Neuronal stem cell (in vitro differentiated cells): ENCODE measurements around the gene GFRA3.

Source experiments
- DNase-seq: peaks from one replicate; pipeline ENCODE4 v3.0.0-alpha.2; 2013; ENCODE audit warnings: low spot score
- H2AFZ ChIP-seq: one replicate; pipeline ENCODE4 v1.6.1; 2013; ENCODE audit warnings: mild to moderate bottlenecking, low read length, inconsistent platforms
- H2AK5ac ChIP-seq: 2 replicates; pipeline ENCODE4 v1.6.1; 2013; ENCODE audit warnings: low read depth, mild to moderate bottlenecking, inconsistent platforms, low read length, moderate library complexity, mixed read lengths
- H2BK120ac ChIP-seq: 2 replicates; pipeline ENCODE4 v1.6.1; 2013; ENCODE audit warnings: low read depth, mild to moderate bottlenecking, inconsistent platforms, low read length, moderate library complexity, mixed read lengths
- H2BK12ac ChIP-seq: one replicate; pipeline ENCODE4 v1.6.1; 2013; ENCODE audit warnings: low read length, inconsistent platforms
- H2BK15ac ChIP-seq: 2 replicates; pipeline ENCODE4 v1.6.1; 2013; ENCODE audit warnings: mild to moderate bottlenecking, low read length, inconsistent platforms, mixed read lengths
- H2BK5ac ChIP-seq: one replicate; pipeline ENCODE4 v1.6.1; 2013; ENCODE audit warnings: inconsistent platforms, mild to moderate bottlenecking, low read length, moderate library complexity
- H3K14ac ChIP-seq: one replicate; pipeline ENCODE4 v1.6.1; 2013; ENCODE audit warnings: low read length, inconsistent platforms
- H3K18ac ChIP-seq: 2 replicates; pipeline ENCODE4 v1.6.1; 2013; ENCODE audit warnings: low read length, inconsistent platforms
- H3K23ac ChIP-seq: 2 replicates; pipeline ENCODE4 v1.6.1; 2013; ENCODE audit warnings: low read depth, mild to moderate bottlenecking, mixed read lengths, low read length, inconsistent platforms; ENCODE audit not compliant: poor library complexity
- H3K27ac ChIP-seq: replicated peaks from 3 replicates; pipeline ENCODE4 v1.5.1; 2013; ENCODE audit warnings: low read length, inconsistent platforms
- H3K27me3 ChIP-seq, 3 experiments: 2 replicates each; pipeline ENCODE4 v1.6.1; 2013; ENCODE audit warnings: low read length in 3 of 3, mild to moderate bottlenecking in 2 of 3, inconsistent platforms in 1 of 3, low read depth in 1 of 3, mixed read lengths in 1 of 3, moderate library complexity in 1 of 3; ENCODE audit not compliant: control insufficient read depth in 3 of 3, insufficient read depth in 3 of 3
- H3K36me3 ChIP-seq, 2 donors: replicated peaks in 1 of 2; 2 replicates each; pipeline ENCODE4 v1.6.1; 2013; ENCODE audit warnings: low read length in 2 of 2; ENCODE audit not compliant: control insufficient read depth in 2 of 2, insufficient read depth in 2 of 2
- H3K4ac ChIP-seq: 2 replicates; pipeline ENCODE4 v1.6.1; 2013; ENCODE audit warnings: inconsistent platforms, mild to moderate bottlenecking, low read length, moderate library complexity
- H3K4me1 ChIP-seq, 2 donors: 1 replicate in 1 of 2; 2 replicates in 1 of 2; pipeline ENCODE4 v1.6.1; 2013; ENCODE audit warnings: low read length in 2 of 2, low read depth in 1 of 2; ENCODE audit not compliant: control insufficient read depth in 2 of 2, insufficient read depth in 1 of 2
- H3K4me2 ChIP-seq: one replicate; pipeline ENCODE4 v1.6.1; 2013; ENCODE audit warnings: mild to moderate bottlenecking, low read length, inconsistent platforms; ENCODE audit not compliant: insufficient read depth, poor library complexity, severe bottlenecking
- H3K4me3 ChIP-seq, 2 donors: 2 replicates each; pipeline ENCODE4 v1.5.1; 2013; ENCODE audit warnings: low read length in 2 of 2, mild to moderate bottlenecking in 2 of 2, inconsistent platforms in 1 of 2, moderate library complexity in 1 of 2
- H3K79me1 ChIP-seq: one replicate; pipeline ENCODE4 v1.6.1; 2013; ENCODE audit warnings: low read depth, mild to moderate bottlenecking, inconsistent platforms, low read length, moderate library complexity
- H3K9ac ChIP-seq: one replicate; pipeline ENCODE4 v1.6.1; 2013; ENCODE audit warnings: mild to moderate bottlenecking, low read depth, low read length, inconsistent platforms; ENCODE audit not compliant: poor library complexity
- H3K9me3 ChIP-seq, 2 donors: replicated peaks in 1 of 2; 2 replicates each; pipeline versions ENCODE3 to v1.6.1; 2013; ENCODE audit warnings: low read length in 2 of 2, mild to moderate bottlenecking in 2 of 2, inconsistent platforms in 1 of 2, low read depth in 1 of 2, mixed read lengths in 1 of 2, moderate library complexity in 1 of 2; ENCODE audit not compliant: control insufficient read depth in 2 of 2, insufficient read depth in 1 of 2
- H4K8ac ChIP-seq: one replicate; pipeline ENCODE4 v1.6.1; 2013; ENCODE audit warnings: low read depth, mild to moderate bottlenecking, inconsistent platforms, low read length, moderate library complexity
- H4K91ac ChIP-seq: one replicate; pipeline ENCODE4 v1.6.1; 2013; ENCODE audit warnings: low read length, low read depth, mild to moderate bottlenecking, inconsistent platforms; ENCODE audit not compliant: poor library complexity
- WGBS, 2 donors: extraction: QIAGEN DNeasy Blood & Tissue Kit; methylation state at CpG; one replicate each; pipeline ENCODE4 v1.1.7; 2013; ENCODE audit warnings: missing lambda C conversion rate in 2 of 2, mixed read lengths in 1 of 2; ENCODE audit not compliant: insufficient read length in 2 of 2, insufficient replicate concordance in 1 of 2; ENCODE audit errors: extremely low coverage in 2 of 2; 5-methylcytosine and 5-hydroxymethylcytosine counted together

The GFRA3 gene

GRCh38 chr5:138264183-138264582, 10.2 kb downstream of the GFRA3 start:
- Histone ChIP-seq H4K8ac (no peak overlapping the region), H2BK15ac (no peak overlapping the region), H3K9me3 (no peaks in the 10 kb centered on the region), H3K36me3 (no peaks in the 10 kb centered on the region), H3K18ac (peak overlapping the region; percentile 45), H3K4me3 (no peak overlapping the region), H3K27me3 (peaks cover 0 to 16% (median 0%) of the 10 kb centered on the region in 3 experiments), H3K27ac (no peak overlapping the region), H2BK120ac (no peak overlapping the region), H3K79me1 (no peaks in the 10 kb centered on the region), H2BK5ac (no peak overlapping the region), H3K4me2 (no peak overlapping the region), H2AFZ (no peak overlapping the region), H3K9ac (no peak overlapping the region), H3K4ac (no peak overlapping the region), H2AK5ac (no peak overlapping the region), H4K91ac (no peak overlapping the region), H3K4me1 (no peaks in the 10 kb centered on the region), H3K23ac (no peak overlapping the region), H2BK12ac (no peak overlapping the region), H3K14ac (no peak overlapping the region)
- no peak for DNase-seq
- WGBS, 2 donors: no CpG with 5 or more reads among the region's 8 CpGs

GRCh38 chr5:138263581-138263980, 10.8 kb downstream of the GFRA3 start:
- no peak overlapping the region for H2AFZ ChIP-seq
- no peaks in the 10 kb centered on the region for H3K9me3 ChIP-seq
- H3K27ac ChIP-seq: no peak overlapping the region
- H3K4me3 ChIP-seq: no peak overlapping the region
- peaks cover 0 to 21% (median 0%) of the 10 kb centered on the region in 3 experiments for H3K27me3 ChIP-seq
- no peak overlapping the region for H3K4ac ChIP-seq
- H3K14ac ChIP-seq: no peak overlapping the region
- no peak overlapping the region for H2BK15ac ChIP-seq
- H3K4me2 ChIP-seq: no peak overlapping the region
- no peaks in the 10 kb centered on the region for H3K79me1 ChIP-seq
- H3K23ac ChIP-seq: no peak overlapping the region
- H2BK120ac ChIP-seq: no peak overlapping the region
- no CpG with 5 or more reads among the region's 3 CpGs for WGBS, 2 donors
- no peak for DNase-seq
- no peak overlapping the region for H4K91ac ChIP-seq
- H3K4me1 ChIP-seq: no peaks in the 10 kb centered on the region
- no peak overlapping the region for H3K9ac ChIP-seq
- no peak overlapping the region for H4K8ac ChIP-seq
- no peak overlapping the region for H2AK5ac ChIP-seq
- no peak overlapping the region for H2BK5ac ChIP-seq
- H3K18ac ChIP-seq: no peak overlapping the region
- H2BK12ac ChIP-seq: no peak overlapping the region
- H3K36me3 ChIP-seq: no peaks in the 10 kb centered on the region

- Histone ChIP-seq H3K23ac (no peak overlapping the region), H3K4me2 (no peak overlapping the region), H3K4ac (no peak overlapping the region), H2BK5ac (no peak overlapping the region), H3K4me3 (no peak overlapping the region), H3K9ac (no peak overlapping the region), H2AFZ (no peak overlapping the region), H2BK15ac (no peak overlapping the region), H2BK12ac (no peak overlapping the region), H4K8ac (no peak overlapping the region), H2BK120ac (no peak overlapping the region), H3K18ac (no peak overlapping the region), H4K91ac (no peak overlapping the region), H3K4me1 (no peaks in the 10 kb centered on the region), H3K14ac (no peak overlapping the region), H3K27ac (no peak overlapping the region), H3K79me1 (peaks cover 2% of the 10 kb centered on the region), H3K27me3 (peaks cover 0 to 20% (median 0%) of the 10 kb centered on the region in 3 experiments), H3K36me3 (no peaks in the 10 kb centered on the region), H3K9me3 (no peaks in the 10 kb centered on the region), H2AK5ac (no peak overlapping the region)
- no peak for DNase-seq
- WGBS, 2 donors: no CpG with 5 or more reads among the region's 4 CpGs
Measured at GRCh38 chr5:138258704-138259292, 15.6 kb downstream of the GFRA3 start.

- Histone ChIP-seq H3K4me1 (peaks cover 0 to 7% of the 10 kb centered on the region in 2 donors), H3K27ac (no peak overlapping the region), H3K23ac (peak overlapping the region; percentile 86), H3K9ac (peak overlapping the region; percentile 39), H2AK5ac (peak overlapping the region; percentile 71), H3K4me2 (no peak overlapping the region), H3K14ac (peak overlapping the region; percentile 86), H3K18ac (peak overlapping the region; percentile 53), H3K79me1 (peaks cover 2% of the 10 kb centered on the region), H3K27me3 (peaks cover 0 to 27% (median 0%) of the 10 kb centered on the region in 3 experiments), H2AFZ (no peak overlapping the region), H4K8ac (no peak overlapping the region), H3K9me3 (no peaks in the 10 kb centered on the region), H3K4me3 (no peak overlapping the region), H2BK15ac (no peak overlapping the region), H2BK12ac (peak overlapping the region; percentile 67), H4K91ac (peak overlapping the region; percentile 25), H3K4ac (no peak overlapping the region), H2BK5ac (no peak overlapping the region), H3K36me3 (no peaks in the 10 kb centered on the region), H2BK120ac (no peak overlapping the region)
- no peak for DNase-seq
- WGBS, 2 donors: no CpG with 5 or more reads among the region's 29 CpGs
Measured at GRCh38 chr5:138257583-138257982, 16.8 kb downstream of the GFRA3 start.
